ENCODE results near the gene RAB6D. TPM values are rescaled to one million over a fixed set of nuclear protein-coding genes. Genes with fewer than 3 reads are reported as not detected.
"Not testable (repeated sequence)": the region's sequence is repeated elsewhere in the genome, so short reads cannot be mapped to it uniquely, and the experiment has no call there.

The RAB6D gene
- total RNA-seq (2021) (not detected in 2 replicates), Bru-seq, nascent RNA (not detected), BruChase-seq, experiment 1, labeled RNA remaining after a 2-hour chase (not detected), BruChase-seq, experiment 2, labeled RNA remaining after a 6-hour chase (not detected)
- long read RNA-seq = 0 reads

DNA sequence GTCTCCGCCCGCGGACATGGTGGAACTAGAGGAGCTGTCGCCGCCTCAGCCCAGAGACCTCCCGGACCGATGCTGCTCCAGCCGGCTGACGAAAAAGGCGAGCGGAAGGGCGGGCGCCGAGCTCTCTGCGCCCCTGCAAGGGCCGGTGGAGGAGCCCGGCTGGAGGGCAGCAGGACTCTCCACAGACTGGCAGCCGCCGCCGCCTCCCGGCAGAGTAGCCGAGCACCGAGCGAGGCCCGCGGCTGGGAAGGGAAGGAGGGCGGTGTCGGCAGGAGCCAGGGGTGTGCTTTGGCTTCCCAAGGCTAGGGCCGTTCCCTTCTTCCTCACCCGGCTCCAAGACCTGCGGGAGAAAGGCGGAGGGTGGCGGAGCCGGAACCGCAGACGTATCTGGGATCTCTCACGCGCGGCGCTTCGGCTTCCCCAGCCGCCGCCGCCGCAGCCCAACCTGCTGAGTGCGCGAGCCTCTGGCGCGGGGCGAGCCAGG is at the start of gene RAB6D:
Gene RAB6D (minus strand): TSS at position 466 of the 484 bp plus-strand sequence. CDS start 448 bp downstream, at position 18.
- H3K4me2 ChIP-seq; H3K9me3 ChIP-seq (ENCODE audit: insufficient read depth, low read depth); BruUV-seq (replicated peaks); H2AFZ ChIP-seq; H3K4me3 ChIP-seq; H3K79me2 ChIP-seq (ENCODE audit: low read depth); POLR2A ChIA-PET (ENCODE audit: unreplicated experiment); DNase-seq; H3F3A ChIP-seq (ENCODE audit: insufficient read depth, low read depth); H3K27ac ChIP-seq; H4K20me1 ChIP-seq (ENCODE audit: insufficient read depth); CTCF ChIA-PET; H3K4me1 ChIP-seq (replicated peaks; ENCODE audit: insufficient read depth); intact Hi-C loops (cut with micrococcal nuclease; ENCODE audit: unreplicated experiment); H3K9me2 ChIP-seq (ENCODE audit: insufficient read depth); H3K36me3 ChIP-seq (ENCODE audit: low read depth): not testable (repeated sequence)
- peaks cover 15% of the 10 kb centered on the region; the same call in 1 of the 2 replicates for H3K27me3 ChIP-seq (ENCODE audit: insufficient read depth, low read depth)

DNA sequence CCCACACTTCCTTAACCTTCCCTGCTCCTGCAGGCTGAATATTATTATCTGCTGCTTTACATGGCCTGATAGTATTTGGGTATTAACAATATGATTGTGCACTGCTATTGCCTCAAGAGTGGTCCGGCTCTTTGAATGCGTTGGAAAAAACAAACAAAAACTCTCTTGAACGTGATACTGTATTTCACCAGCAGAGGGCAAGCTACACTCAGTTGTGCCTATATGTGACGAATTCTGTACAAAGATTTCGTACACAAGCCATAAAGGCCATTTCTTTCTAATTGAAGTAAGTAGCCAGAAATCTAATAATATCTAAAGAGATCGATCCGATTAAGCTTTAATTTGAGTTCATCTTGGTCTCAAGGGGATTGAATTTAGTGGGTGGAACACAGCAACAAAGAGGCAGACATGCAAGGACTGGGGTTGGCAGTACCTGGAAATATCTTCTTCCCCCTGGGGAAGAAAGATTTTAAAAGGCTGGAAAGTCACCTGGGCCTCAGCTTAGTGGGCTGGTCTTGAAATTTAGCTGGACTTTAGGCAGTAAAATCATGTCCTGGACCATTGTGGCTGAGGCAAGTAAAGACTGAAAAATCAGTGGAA is 49.3 kb upstream of the RAB6D start:
- no peak for TF ChIP-seq EZH2 (IDR thresholded peaks at IDR 0.05; ENCODE audit: low read depth)
- TF ChIP-seq, protein P1, sequence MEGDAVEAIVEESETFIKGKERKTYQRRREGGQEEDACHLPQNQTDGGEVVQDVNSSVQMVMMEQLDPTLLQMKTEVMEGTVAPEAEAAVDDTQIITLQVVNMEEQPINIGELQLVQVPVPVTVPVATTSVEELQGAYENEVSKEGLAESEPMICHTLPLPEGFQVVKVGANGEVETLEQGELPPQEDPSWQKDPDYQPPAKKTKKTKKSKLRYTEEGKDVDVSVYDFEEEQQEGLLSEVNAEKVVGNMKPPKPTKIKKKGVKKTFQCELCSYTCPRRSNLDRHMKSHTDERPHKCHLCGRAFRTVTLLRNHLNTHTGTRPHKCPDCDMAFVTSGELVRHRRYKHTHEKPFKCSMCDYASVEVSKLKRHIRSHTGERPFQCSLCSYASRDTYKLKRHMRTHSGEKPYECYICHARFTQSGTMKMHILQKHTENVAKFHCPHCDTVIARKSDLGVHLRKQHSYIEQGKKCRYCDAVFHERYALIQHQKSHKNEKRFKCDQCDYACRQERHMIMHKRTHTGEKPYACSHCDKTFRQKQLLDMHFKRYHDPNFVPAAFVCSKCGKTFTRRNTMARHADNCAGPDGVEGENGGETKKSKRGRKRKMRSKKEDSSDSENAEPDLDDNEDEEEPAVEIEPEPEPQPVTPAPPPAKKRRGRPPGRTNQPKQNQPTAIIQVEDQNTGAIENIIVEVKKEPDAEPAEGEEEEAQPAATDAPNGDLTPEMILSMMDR (conservative IDR thresholded peaks at IDR 0.05) = peak; percentile 84
- DNase-seq = no peak
- H3K27ac ChIP-seq = no peak overlapping the region
- H3K36me3 ChIP-seq (ENCODE audit: low read depth) = no peaks in the 10 kb centered on the region
- peaks cover 74% of the 10 kb centered on the region for H3K27me3 ChIP-seq (ENCODE audit: insufficient read depth, low read depth)
- intact Hi-C loops (cut with micrococcal nuclease; ENCODE audit: unreplicated experiment) = loop anchor here (2.0 to 5.0 kb wide), 3 partner anchors 261 to 734 kb away; no protein-coding TSS in a partner anchor
- no TSS peak for BruUV-seq (replicated peaks)
- CTCF ChIA-PET = interaction anchor here (0.7 kb wide), 1 partner anchor 8 kb away, joined by 3 read pairs; no protein-coding TSS in a partner anchor
- H3K79me2 ChIP-seq (ENCODE audit: low read depth) = no peaks in the 10 kb centered on the region
- no peak overlapping the region for H3K4me2 ChIP-seq
- H3F3A ChIP-seq (ENCODE audit: insufficient read depth, low read depth) = no peaks in the 10 kb centered on the region
- no peaks in the 10 kb centered on the region for H3K4me1 ChIP-seq (replicated peaks; ENCODE audit: insufficient read depth)
- H3K9me2 ChIP-seq (ENCODE audit: insufficient read depth) = no peaks in the 10 kb centered on the region
- H2AFZ ChIP-seq = no peak overlapping the region
- POLR2A ChIA-PET (ENCODE audit: unreplicated experiment) = no interaction called here
- no peak overlapping the region for H3K4me3 ChIP-seq
- H3K9me3 ChIP-seq (ENCODE audit: insufficient read depth, low read depth) = no peaks in the 10 kb centered on the region
- H4K20me1 ChIP-seq (ENCODE audit: insufficient read depth) = no peaks in the 10 kb centered on the region

DNA sequence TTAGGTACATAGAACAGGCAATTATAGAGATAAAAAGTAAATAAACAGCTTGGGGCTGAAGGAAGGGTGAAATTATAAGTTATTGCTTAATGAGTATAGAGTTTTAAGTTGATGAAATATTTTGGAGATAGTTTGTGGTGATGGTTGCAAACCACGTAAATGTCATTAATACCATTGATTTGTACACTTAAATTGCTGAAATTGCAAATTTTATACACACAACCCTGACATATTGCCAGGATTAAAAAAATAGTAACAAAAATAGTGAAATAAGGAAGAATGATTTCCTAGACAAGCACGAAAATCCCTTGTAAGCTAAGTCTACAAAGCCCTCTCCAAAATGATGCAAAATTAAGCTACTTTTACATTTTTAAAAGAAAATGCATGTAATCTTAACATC is 46.2 kb upstream of the RAB6D start:
- no TSS peak for BruUV-seq (replicated peaks)
- Histone ChIP-seq H3K4me1 (replicated peaks; ENCODE audit: insufficient read depth) (no peaks in the 10 kb centered on the region), H3K27ac (no peak overlapping the region), H3K4me2 (no peak overlapping the region), H3K9me3 (ENCODE audit: insufficient read depth, low read depth) (no peaks in the 10 kb centered on the region), H2AFZ (no peak overlapping the region), H3K36me3 (ENCODE audit: low read depth) (no peaks in the 10 kb centered on the region), H3K4me3 (no peak overlapping the region), H3K27me3 (ENCODE audit: insufficient read depth, low read depth) (peaks cover 74% of the 10 kb centered on the region), H4K20me1 (ENCODE audit: insufficient read depth) (no peaks in the 10 kb centered on the region), H3F3A (ENCODE audit: insufficient read depth, low read depth) (no peaks in the 10 kb centered on the region), H3K9me2 (ENCODE audit: insufficient read depth) (no peaks in the 10 kb centered on the region), H3K79me2 (ENCODE audit: low read depth) (no peaks in the 10 kb centered on the region)
- intact Hi-C loops (cut with micrococcal nuclease; ENCODE audit: unreplicated experiment) = loop anchor here (5.0 kb wide), 2 partner anchors 258 to 737 kb away; no protein-coding TSS in a partner anchor
- no peak for DNase-seq
- CTCF ChIA-PET = no interaction called here
- TF ChIP-seq, protein P1 (conservative IDR thresholded peaks at IDR 0.05) = no peak
- no peak for TF ChIP-seq EZH2 (IDR thresholded peaks at IDR 0.05; ENCODE audit: low read depth)
- POLR2A ChIA-PET (ENCODE audit: unreplicated experiment) = no interaction called here

Measured in PC-9 (cell line).